ENCODE results near the gene PAF1. TPM values are rescaled to one million over a fixed set of nuclear protein-coding genes. Genes with fewer than 3 reads are reported as not detected.

Gene PAF1
- total RNA-seq, 1 experiment from 2014 or later, result 53.5 TPM

GRCh38 chr19:39430675-39431593, 40.0 kb upstream of the PAF1 start:
- ATAC-seq (peak; percentile 57), DNase-seq (ENCODE audit: low read depth, low spot score) (peak; percentile 97)
- H3K4me1 ChIP-seq (ENCODE audit: control insufficient read depth in 1 of 2, insufficient read depth in 2 of 2, low read length in 2 of 2), result peaks cover 67 to 74% of the 10 kb centered on the region in 2 experiments
- no peaks in the 10 kb centered on the region for H3K9me3 ChIP-seq (ENCODE audit: control insufficient read depth in 1 of 2, insufficient read depth in 1 of 2, low read depth in 1 of 2, low read length in 2 of 2)
- H3K79me2 ChIP-seq (ENCODE audit: insufficient read depth, low read length), result peaks cover 36% of the 10 kb centered on the region
- ChIA-PET POLR2A (interaction anchor here (0.7 to 1.4 kb wide), 5 partner anchors 10 to 29 kb away, joined by 3 to 4 read pairs (median 4); no protein-coding TSS in a partner anchor), RAD21 (ENCODE audit: low non-redundant PET in 1 of 2, low total read pairs in 2 of 2, uncharacterized antibody in 2 of 2, unreplicated experiment in 2 of 2) (no interaction called here), CTCF (interaction anchor here (1.2 kb wide), 1 partner anchor 101 kb away, joined by 3 read pairs; no protein-coding TSS in a partner anchor)
- peaks cover 13% of the 10 kb centered on the region; the same call in 1 of the 2 replicates for H4K20me1 ChIP-seq (ENCODE audit: insufficient read depth)
- TSS peak; percentile 68 for BruUV-seq (replicated peaks)
- intact Hi-C loops (cut with micrococcal nuclease), result loop anchor here (2.0 kb wide), 1 partner anchor 40 kb away; the partner anchor contains the start of genes MED29 and PAF1
- H3K36me3 ChIP-seq (ENCODE audit: control insufficient read depth in 1 of 2, insufficient read depth in 2 of 2, low read length in 2 of 2), result peaks cover 26 to 34% of the 10 kb centered on the region in 2 experiments; a peak in 3 of 4 replicates
- H3K9me2 ChIP-seq (ENCODE audit: insufficient read depth), result no peaks in the 10 kb centered on the region
- H3K9ac ChIP-seq (ENCODE audit: low read length), result peak overlapping the region; percentile 100
- H2AFZ ChIP-seq (ENCODE audit: low read depth, low read length, poor library complexity, severe bottlenecking), result no peak overlapping the region
- no peaks in the 10 kb centered on the region for H3K27me3 ChIP-seq (ENCODE audit: insufficient read depth, low read length)
- H3K4me3 ChIP-seq (replicated peaks in 1 of 2; ENCODE audit: low read depth in 1 of 2, low read length in 2 of 2), result peak overlapping the region in 1 of 2 experiments; percentile 2; a peak in 2 of 4 replicates
- peak overlapping the region; percentile 84 for H3K27ac ChIP-seq (ENCODE audit: low read depth, low read length)
- H3K4me2 ChIP-seq (ENCODE audit: low read length), result peak overlapping the region; percentile 92
- TF ChIP-seq MAX (IDR thresholded peaks at IDR 0.05), result peak; percentile 97
- peak; percentile 76 for TF ChIP-seq JUND (IDR thresholded peaks at IDR 0.05)
- TF ChIP-seq SRF (IDR thresholded peaks at IDR 0.05; ENCODE audit: low read depth), result peak; percentile 74; the same call in 1 of the 2 replicates
- TF ChIP-seq, protein P1, sequence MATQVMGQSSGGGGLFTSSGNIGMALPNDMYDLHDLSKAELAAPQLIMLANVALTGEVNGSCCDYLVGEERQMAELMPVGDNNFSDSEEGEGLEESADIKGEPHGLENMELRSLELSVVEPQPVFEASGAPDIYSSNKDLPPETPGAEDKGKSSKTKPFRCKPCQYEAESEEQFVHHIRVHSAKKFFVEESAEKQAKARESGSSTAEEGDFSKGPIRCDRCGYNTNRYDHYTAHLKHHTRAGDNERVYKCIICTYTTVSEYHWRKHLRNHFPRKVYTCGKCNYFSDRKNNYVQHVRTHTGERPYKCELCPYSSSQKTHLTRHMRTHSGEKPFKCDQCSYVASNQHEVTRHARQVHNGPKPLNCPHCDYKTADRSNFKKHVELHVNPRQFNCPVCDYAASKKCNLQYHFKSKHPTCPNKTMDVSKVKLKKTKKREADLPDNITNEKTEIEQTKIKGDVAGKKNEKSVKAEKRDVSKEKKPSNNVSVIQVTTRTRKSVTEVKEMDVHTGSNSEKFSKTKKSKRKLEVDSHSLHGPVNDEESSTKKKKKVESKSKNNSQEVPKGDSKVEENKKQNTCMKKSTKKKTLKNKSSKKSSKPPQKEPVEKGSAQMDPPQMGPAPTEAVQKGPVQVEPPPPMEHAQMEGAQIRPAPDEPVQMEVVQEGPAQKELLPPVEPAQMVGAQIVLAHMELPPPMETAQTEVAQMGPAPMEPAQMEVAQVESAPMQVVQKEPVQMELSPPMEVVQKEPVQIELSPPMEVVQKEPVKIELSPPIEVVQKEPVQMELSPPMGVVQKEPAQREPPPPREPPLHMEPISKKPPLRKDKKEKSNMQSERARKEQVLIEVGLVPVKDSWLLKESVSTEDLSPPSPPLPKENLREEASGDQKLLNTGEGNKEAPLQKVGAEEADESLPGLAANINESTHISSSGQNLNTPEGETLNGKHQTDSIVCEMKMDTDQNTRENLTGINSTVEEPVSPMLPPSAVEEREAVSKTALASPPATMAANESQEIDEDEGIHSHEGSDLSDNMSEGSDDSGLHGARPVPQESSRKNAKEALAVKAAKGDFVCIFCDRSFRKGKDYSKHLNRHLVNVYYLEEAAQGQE (IDR thresholded peaks at IDR 0.05; ENCODE audit: low read depth), result no peak
- TF ChIP-seq POLR2A (IDR thresholded peaks at IDR 0.05; ENCODE audit: borderline replicate concordance, extremely low read depth, insufficient read depth, insufficient read length), result no peak
- no peak for TF ChIP-seq EGR1 (IDR thresholded peaks at IDR 0.05; ENCODE audit: low read depth)
- TF ChIP-seq SP1 (IDR thresholded peaks at IDR 0.05; ENCODE audit: low read depth), result peak; percentile 81
- TF ChIP-seq POLR2AphosphoS5 (IDR thresholded peaks at IDR 0.05; ENCODE audit: low read depth, low read length), result peak; percentile 44; the same call in 1 of the 2 replicates
- TF ChIP-seq ZNF274 (IDR thresholded peaks at IDR 0.05; ENCODE audit: low read depth, low read length), result no peak
- TF ChIP-seq ELF1 (IDR thresholded peaks at IDR 0.05; ENCODE audit: borderline replicate concordance, low read depth), result no peak; the same call in 1 of the 2 replicates
- TF ChIP-seq FOSL1 (IDR thresholded peaks at IDR 0.05; ENCODE audit: low read depth), result peak; percentile 82
- no peak for TF ChIP-seq ZFX (IDR thresholded peaks at IDR 0.05)
- TF ChIP-seq ZBTB33 (IDR thresholded peaks at IDR 0.05; ENCODE audit: extremely low read depth, insufficient replicate concordance, low read length), result no peak
- no peak; the same call in none of the 2 replicates for TF ChIP-seq SIN3A (IDR thresholded peaks at IDR 0.05; ENCODE audit: low read depth)
- 0 out of 2 replicates have a peak, but pooled peaks have one; percentile 56 for TF ChIP-seq CEBPB (IDR thresholded peaks at IDR 0.05; ENCODE audit: low read depth)
- no peak for TF ChIP-seq YY1 (IDR thresholded peaks at IDR 0.05; ENCODE audit: extremely low read depth, insufficient replicate concordance, low read depth, low read length)
- no peak for TF ChIP-seq EZH2phosphoT487 (IDR thresholded peaks at IDR 0.05; ENCODE audit: borderline replicate concordance)
- TF ChIP-seq EZH2 (IDR thresholded peaks at IDR 0.05), result no peak
- TF ChIP-seq CBX3 (IDR thresholded peaks at IDR 0.05; ENCODE audit: low read depth), result 0 out of 2 replicates have a peak, but pooled peaks have one; percentile 15
- TF ChIP-seq TCF7L2 (IDR thresholded peaks at IDR 0.05; ENCODE audit: borderline replicate concordance, extremely low read depth, insufficient read depth, insufficient read length), result no peak
- TF ChIP-seq RAD21 (IDR thresholded peaks at IDR 0.05; ENCODE audit: low read depth), result no peak
